Measurements from ENCODE around the gene SYT5.
A peak's percentile ranks its signal among the peaks of the same experiment; 100 is the strongest.

Gene SYT5

GRCh38 chr19:55145232-55145631 lies 34.9 kb downstream of the SYT5 start:
- H3K4me3 ChIP-seq (ENCODE audit: low read depth, low read length), result no peak overlapping the region
- DNase-seq (ENCODE audit: low read depth), result peak; percentile 36
- TF ChIP-seq CTCF (IDR thresholded peaks at IDR 0.05; ENCODE audit: low read depth, low read length) (no peak), MAX (IDR thresholded peaks at IDR 0.05; ENCODE audit: low read depth, low read length) (no peak), POLR2A (IDR thresholded peaks at IDR 0.05; ENCODE audit: extremely low read depth, insufficient read length) (no peak), MYC (IDR thresholded peaks at IDR 0.05; ENCODE audit: low read depth, low read length) (no peak)

- H3K4me3 ChIP-seq (ENCODE audit: low read depth, low read length), result no peak overlapping the region
- no peak for DNase-seq (ENCODE audit: low read depth)
Measured at GRCh38 chr19:55141696-55142095, 38.4 kb downstream of the SYT5 start.

GRCh38 chr19:55137915-55138314 lies 42.2 kb downstream of the SYT5 start:
- no peak for TF ChIP-seq POLR2A (IDR thresholded peaks at IDR 0.05; ENCODE audit: extremely low read depth, insufficient read length)
- no peak for TF ChIP-seq MYC (IDR thresholded peaks at IDR 0.05; ENCODE audit: low read depth, low read length)
- no peak for TF ChIP-seq MAX (IDR thresholded peaks at IDR 0.05; ENCODE audit: low read depth, low read length)
- TF ChIP-seq CTCF (IDR thresholded peaks at IDR 0.05; ENCODE audit: low read depth, low read length), result no peak
- DNase-seq (ENCODE audit: low read depth), result no peak

More at GRCh38 chr19:55141696-55142095, 38.4 kb downstream of the SYT5 start:
- TF ChIP-seq CTCF (IDR thresholded peaks at IDR 0.05; ENCODE audit: low read depth, low read length) (no peak), POLR2A (IDR thresholded peaks at IDR 0.05; ENCODE audit: extremely low read depth, insufficient read length) (no peak), MAX (IDR thresholded peaks at IDR 0.05; ENCODE audit: low read depth, low read length) (no peak), MYC (IDR thresholded peaks at IDR 0.05; ENCODE audit: low read depth, low read length) (no peak)

GRCh38 chr19:55136399-55137102 lies 43.5 kb downstream of the SYT5 start:
- no peak for DNase-seq (ENCODE audit: low read depth)
- no peak overlapping the region for H3K4me3 ChIP-seq (ENCODE audit: low read depth, low read length)
- TF ChIP-seq POLR2A (IDR thresholded peaks at IDR 0.05; ENCODE audit: extremely low read depth, insufficient read length) (no peak), CTCF (IDR thresholded peaks at IDR 0.05; ENCODE audit: low read depth, low read length) (no peak), MAX (IDR thresholded peaks at IDR 0.05; ENCODE audit: low read depth, low read length) (no peak), MYC (IDR thresholded peaks at IDR 0.05; ENCODE audit: low read depth, low read length) (no peak)

More at GRCh38 chr19:55137915-55138314, 42.2 kb downstream of the SYT5 start:
- H3K4me3 ChIP-seq (ENCODE audit: low read depth, low read length), result no peak overlapping the region

GRCh38 chr19:55134736-55135135 lies 45.4 kb downstream of the SYT5 start:
- no peak overlapping the region for H3K4me3 ChIP-seq (ENCODE audit: low read depth, low read length)
- no peak for DNase-seq (ENCODE audit: low read depth)
- TF ChIP-seq POLR2A (IDR thresholded peaks at IDR 0.05; ENCODE audit: extremely low read depth, insufficient read length) (no peak), MYC (IDR thresholded peaks at IDR 0.05; ENCODE audit: low read depth, low read length) (no peak), CTCF (IDR thresholded peaks at IDR 0.05; ENCODE audit: low read depth, low read length) (no peak), MAX (IDR thresholded peaks at IDR 0.05; ENCODE audit: low read depth, low read length) (no peak)

Data from NB4 (cell line).